Iris pigment epithelial cell (primary cell): ENCODE results near the gene PIK3R3.
A peak's percentile ranks its signal among the peaks of the same experiment; 100 is the strongest.
"Not testable (repeated sequence)": the region's sequence is repeated elsewhere in the genome, so short reads cannot be mapped to it uniquely, and the experiment has no call there.

ENCODE experiments used
- DNase-seq: peaks from one replicate; pipeline ENCODE4 v3.0.0-alpha.2; 2011; ENCODE audit warnings: low read depth

PIK3R3 gene

GRCh38 chr1:46102769-46103476, 29.5 kb downstream of the PIK3R3 start:
- DNase-seq, result peak; percentile 61

GRCh38 chr1:46099215-46099614, 33.2 kb downstream of the PIK3R3 start:
- DNase-seq, result no peak

GRCh38 chr1:46098027-46098712, 34.3 kb downstream of the PIK3R3 start:
- DNase-seq, result no peak

- DNase-seq, result no peak
Measured at GRCh38 chr1:46097149-46097472, 35.3 kb downstream of the PIK3R3 start.

- DNase-seq, result no peak
Measured at GRCh38 chr1:46096269-46097148, 35.9 kb downstream of the PIK3R3 start.

GRCh38 chr1:46095110-46095509, 37.3 kb downstream of the PIK3R3 start:
- not testable (repeated sequence) for DNase-seq

GRCh38 chr1:46094471-46095005, 37.9 kb downstream of the PIK3R3 start:
- peak; percentile 39 for DNase-seq

GRCh38 chr1:46093832-46094231, 38.6 kb downstream of the PIK3R3 start:
- not testable (repeated sequence) for DNase-seq

GRCh38 chr1:46087891-46088290, 44.5 kb downstream of the PIK3R3 start:
- DNase-seq, result peak; percentile 82

- DNase-seq, result peak; percentile 34
Measured at GRCh38 chr1:46086576-46086975, 45.9 kb downstream of the PIK3R3 start.

GRCh38 chr1:46084553-46085451, 47.6 kb downstream of the PIK3R3 start:
- peak; percentile 68 for DNase-seq

GRCh38 chr1:46083579-46083978, 48.9 kb downstream of the PIK3R3 start:
- DNase-seq, result no peak

- no peak for DNase-seq
Measured at GRCh38 chr1:46081619-46082018, 50.8 kb downstream of the PIK3R3 start.

GRCh38 chr1:46081206-46081605, 51.2 kb downstream of the PIK3R3 start:
- no peak for DNase-seq

- DNase-seq, result no peak
Measured at GRCh38 chr1:46080257-46080656, 52.2 kb downstream of the PIK3R3 start.

- peak; percentile 27 for DNase-seq
Measured at GRCh38 chr1:46077644-46078043, 54.8 kb downstream of the PIK3R3 start.

- DNase-seq, result no peak
Measured at GRCh38 chr1:46076343-46076742, 56.1 kb downstream of the PIK3R3 start.

- peak; percentile 22 for DNase-seq
Measured at GRCh38 chr1:46072975-46073374, 59.5 kb downstream of the PIK3R3 start.

- DNase-seq, result no peak
Measured at GRCh38 chr1:46070164-46070814, 62.1 kb downstream of the PIK3R3 start.

GRCh38 chr1:46068525-46068924, 63.9 kb downstream of the PIK3R3 start:
- DNase-seq, result no peak

- no peak for DNase-seq
Measured at GRCh38 chr1:46067652-46068051, 64.8 kb downstream of the PIK3R3 start.
